ENCODE data around the gene DYNLL1.

Gene DYNLL1

DNA sequence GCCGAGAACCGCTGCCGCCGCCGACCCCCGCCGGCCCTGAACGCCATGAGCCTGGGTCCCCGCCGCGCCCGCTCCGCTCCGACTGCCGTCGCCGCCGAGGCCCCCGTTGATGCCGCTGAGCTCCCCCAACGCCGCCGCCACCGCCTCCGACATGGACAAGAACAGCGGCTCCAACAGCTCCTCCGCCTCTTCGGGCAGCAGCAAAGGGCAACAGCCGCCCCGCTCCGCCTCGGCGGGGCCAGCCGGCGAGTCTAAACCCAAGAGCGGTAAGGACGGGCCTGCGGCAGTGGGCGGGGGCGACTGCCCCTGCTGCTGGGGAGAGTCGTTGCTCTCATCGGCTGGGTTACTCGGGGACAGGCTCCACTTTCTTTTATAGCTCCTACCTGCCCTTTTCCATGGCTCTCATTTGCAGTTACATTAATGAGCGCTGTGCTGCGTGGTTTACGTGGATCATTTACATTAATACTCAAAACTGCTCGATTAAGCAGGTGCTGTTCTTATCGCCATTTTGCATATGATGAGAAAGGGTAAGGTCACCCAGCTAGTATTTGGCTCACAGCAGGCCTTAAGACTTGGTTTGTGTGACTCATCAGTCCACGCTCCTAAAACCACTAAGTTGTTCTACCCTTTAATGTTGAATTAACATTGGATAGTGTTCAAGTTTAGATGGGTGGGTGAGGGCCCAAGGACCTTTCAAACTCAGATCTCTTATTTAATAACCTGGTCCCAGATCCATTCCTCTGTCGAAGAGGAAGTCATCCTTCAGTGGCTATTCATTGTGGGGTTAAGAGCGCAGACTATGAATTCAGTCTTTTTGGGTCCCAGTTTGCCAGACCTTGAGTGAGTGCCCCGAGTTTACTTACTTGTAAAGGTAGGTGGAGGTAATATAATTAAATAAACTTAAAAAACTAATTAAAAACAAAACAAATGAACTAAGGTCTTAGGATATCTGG, 39.1 kb downstream of the DYNLL1 start:
- Histone ChIP-seq H3K4me1 (ENCODE audit: control insufficient read depth, low read length) (peaks cover 54% of the 10 kb centered on the region), H3K79me2 (ENCODE audit: control insufficient read depth, low read length) (peaks cover 59% of the 10 kb centered on the region), H3K27me3 (ENCODE audit: control insufficient read depth, low read length) (no peaks in the 10 kb centered on the region), H3K9me2 (replicated peaks; ENCODE audit: control insufficient read depth, low read length) (no peaks in the 10 kb centered on the region), H3K9me3 (ENCODE audit: control insufficient read depth, insufficient read depth, low read length) (no peaks in the 10 kb centered on the region), H3K4me3 (ENCODE audit: low read length) (peak overlapping the region; percentile 88), H3K4me2 (ENCODE audit: low read length) (peak overlapping the region; percentile 94), H3K27ac (ENCODE audit: low read depth, low read length) (peak overlapping the region; percentile 62), H4K20me1 (ENCODE audit: control insufficient read depth, insufficient read depth, low read depth, low read length) (peaks cover 28% of the 10 kb centered on the region), H3K36me3 (ENCODE audit: control insufficient read depth, low read length) (peaks cover 52% of the 10 kb centered on the region), H3F3A (ENCODE audit: control insufficient read depth, insufficient read depth) (0 out of 2 replicates have a peak, but pooled peaks cover 3% of the 10 kb centered on the region)
- TF ChIP-seq EZH2phosphoT487 (IDR thresholded peaks at IDR 0.05; ENCODE audit: borderline replicate concordance, low read length), result no peak
- TF ChIP-seq, protein P1, sequence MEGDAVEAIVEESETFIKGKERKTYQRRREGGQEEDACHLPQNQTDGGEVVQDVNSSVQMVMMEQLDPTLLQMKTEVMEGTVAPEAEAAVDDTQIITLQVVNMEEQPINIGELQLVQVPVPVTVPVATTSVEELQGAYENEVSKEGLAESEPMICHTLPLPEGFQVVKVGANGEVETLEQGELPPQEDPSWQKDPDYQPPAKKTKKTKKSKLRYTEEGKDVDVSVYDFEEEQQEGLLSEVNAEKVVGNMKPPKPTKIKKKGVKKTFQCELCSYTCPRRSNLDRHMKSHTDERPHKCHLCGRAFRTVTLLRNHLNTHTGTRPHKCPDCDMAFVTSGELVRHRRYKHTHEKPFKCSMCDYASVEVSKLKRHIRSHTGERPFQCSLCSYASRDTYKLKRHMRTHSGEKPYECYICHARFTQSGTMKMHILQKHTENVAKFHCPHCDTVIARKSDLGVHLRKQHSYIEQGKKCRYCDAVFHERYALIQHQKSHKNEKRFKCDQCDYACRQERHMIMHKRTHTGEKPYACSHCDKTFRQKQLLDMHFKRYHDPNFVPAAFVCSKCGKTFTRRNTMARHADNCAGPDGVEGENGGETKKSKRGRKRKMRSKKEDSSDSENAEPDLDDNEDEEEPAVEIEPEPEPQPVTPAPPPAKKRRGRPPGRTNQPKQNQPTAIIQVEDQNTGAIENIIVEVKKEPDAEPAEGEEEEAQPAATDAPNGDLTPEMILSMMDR (IDR thresholded peaks at IDR 0.05; ENCODE audit: low read depth, low read length, poor library complexity, severe bottlenecking), result no peak

GRCh38 chr12:120536064-120536791, 40.3 kb downstream of the DYNLL1 start:
- Histone ChIP-seq H3K79me2 (ENCODE audit: control insufficient read depth, low read length) (peaks cover 72% of the 10 kb centered on the region), H3K27me3 (ENCODE audit: control insufficient read depth, low read length) (no peaks in the 10 kb centered on the region), H3K9me3 (ENCODE audit: control insufficient read depth, insufficient read depth, low read length) (no peaks in the 10 kb centered on the region), H3K4me2 (ENCODE audit: low read length) (peak overlapping the region; percentile 94), H3F3A (ENCODE audit: control insufficient read depth, insufficient read depth) (0 out of 2 replicates have a peak, but pooled peaks cover 3% of the 10 kb centered on the region), H3K4me1 (ENCODE audit: control insufficient read depth, low read length) (peaks cover 52% of the 10 kb centered on the region), H3K4me3 (ENCODE audit: low read length) (peak overlapping the region; percentile 88), H3K36me3 (ENCODE audit: control insufficient read depth, low read length) (peaks cover 62% of the 10 kb centered on the region), H4K20me1 (ENCODE audit: control insufficient read depth, insufficient read depth, low read depth, low read length) (peaks cover 28% of the 10 kb centered on the region), H3K27ac (ENCODE audit: low read depth, low read length) (no peak overlapping the region; the same call in 1 of the 2 replicates), H3K9me2 (replicated peaks; ENCODE audit: control insufficient read depth, low read length) (no peaks in the 10 kb centered on the region)
- no peak for TF ChIP-seq EZH2phosphoT487 (IDR thresholded peaks at IDR 0.05; ENCODE audit: borderline replicate concordance, low read length)

- H3K4me2 ChIP-seq (ENCODE audit: low read length), result peak overlapping the region; percentile 94
- H3K4me1 ChIP-seq (ENCODE audit: control insufficient read depth, low read length), result peaks cover 44% of the 10 kb centered on the region
- no peaks in the 10 kb centered on the region for H3K9me3 ChIP-seq (ENCODE audit: control insufficient read depth, insufficient read depth, low read length)
- no peaks in the 10 kb centered on the region for H3K27me3 ChIP-seq (ENCODE audit: control insufficient read depth, low read length)
- H3K9me2 ChIP-seq (replicated peaks; ENCODE audit: control insufficient read depth, low read length), result no peaks in the 10 kb centered on the region
- no peak overlapping the region for H3K27ac ChIP-seq (ENCODE audit: low read depth, low read length)
- H4K20me1 ChIP-seq (ENCODE audit: control insufficient read depth, insufficient read depth, low read depth, low read length), result peaks cover 28% of the 10 kb centered on the region
- H3K79me2 ChIP-seq (ENCODE audit: control insufficient read depth, low read length), result peaks cover 88% of the 10 kb centered on the region
- H3F3A ChIP-seq (ENCODE audit: control insufficient read depth, insufficient read depth), result no peaks in the 10 kb centered on the region
- peaks cover 66% of the 10 kb centered on the region for H3K36me3 ChIP-seq (ENCODE audit: control insufficient read depth, low read length)
- peak overlapping the region; percentile 88 for H3K4me3 ChIP-seq (ENCODE audit: low read length)
- no peak for TF ChIP-seq EZH2phosphoT487 (IDR thresholded peaks at IDR 0.05; ENCODE audit: borderline replicate concordance, low read length)
- TF ChIP-seq, protein P1 (IDR thresholded peaks at IDR 0.05; ENCODE audit: low read depth, low read length, poor library complexity, severe bottlenecking), result no peak
These were observed 41.9 kb downstream of the DYNLL1 start for GRCh38 chr12:120537856-120538220.

Data from DOHH2 (cell line).